PC-9 (cell line): ENCODE measurements around the gene EGR4.

Experiments
- CTCF ChIP-seq: fragments of 200-600 bp; sonication (generic); conservative IDR thresholded peaks from 2 replicates; pipeline ENCODE4 v1.6.1; 2017; ENCODE audit warnings: mixed run types, antibody characterized with exemption, mild to moderate bottlenecking, moderate library complexity
- EZH2 ChIP-seq: fragments of 200-600 bp; sonication (generic); IDR thresholded peaks from 2 replicates; pipeline ENCODE4 v1.8.0; 2017; ENCODE audit warnings: antibody characterized with exemption, low read depth

- TF ChIP-seq CTCF, result no peak
- TF ChIP-seq EZH2, result no peak
Observed at GRCh38 chr2:73258913-73259215, 34.5 kb downstream of the EGR4 start.
